ENCODE data around the gene SSR4. TPM values are rescaled to one million over a fixed set of nuclear protein-coding genes. Genes with fewer than 3 reads are reported as not detected.

SSR4 gene
- total and polyA plus RNA-seq, 2 donors (not counting 1 experiment from before 2014, with no cell fraction given), result 134 to 297 TPM

DNA sequence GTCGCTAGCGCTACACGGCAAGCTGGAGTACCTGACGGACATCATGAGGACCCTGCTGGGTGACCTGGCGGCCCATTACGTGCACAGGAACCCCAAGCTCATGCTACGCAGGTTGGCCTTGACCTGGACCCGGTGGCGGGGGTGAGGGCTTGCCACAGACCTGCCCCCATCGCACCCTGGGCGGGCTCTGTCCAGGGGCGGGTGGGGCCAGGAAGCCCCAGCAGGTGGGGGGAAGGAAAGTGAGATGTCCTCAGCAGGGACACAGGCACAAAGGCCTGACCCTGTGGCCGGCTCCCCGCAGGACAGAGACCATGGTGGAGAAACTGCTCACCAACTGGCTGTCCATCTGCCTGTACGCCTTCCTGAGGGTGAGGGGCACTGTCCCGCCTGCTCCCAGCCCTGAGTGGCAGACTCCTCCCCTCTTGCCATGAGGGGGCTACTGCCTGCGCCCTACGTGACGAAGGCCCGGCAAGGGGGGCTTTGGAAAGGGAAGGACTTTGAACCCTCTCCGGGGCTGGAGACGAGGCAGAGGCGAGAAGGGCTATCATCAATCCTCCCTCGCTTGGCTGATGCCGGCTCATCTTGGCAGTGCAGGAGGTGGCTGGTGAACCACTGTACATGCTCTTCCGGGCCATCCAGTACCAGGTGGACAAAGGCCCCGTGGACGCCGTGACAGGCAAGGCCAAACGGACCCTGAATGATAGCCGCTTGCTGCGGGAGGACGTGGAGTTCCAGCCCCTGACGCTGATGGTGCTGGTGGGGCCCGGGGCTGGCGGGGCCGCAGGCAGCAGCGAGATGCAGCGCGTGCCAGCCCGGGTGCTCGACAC lies 19.0 kb upstream of the SSR4 start:
- DNase-seq, result no peak
- CTCF ChIA-PET, result no interaction called here
- TF ChIP-seq CTCF (IDR thresholded peaks at IDR 0.05), result no peak
- no peak for TF ChIP-seq EZH2 (IDR thresholded peaks at IDR 0.05; ENCODE audit: borderline replicate concordance, insufficient read depth, low read depth, low read length, poor library complexity, severe bottlenecking)
- H3K27me3 Mint-ChIP-seq, result peaks cover 7% of the 10 kb centered on the region
- Histone ChIP-seq H3K9ac (ENCODE audit: low read length) (no peak overlapping the region), H3K79me2 (ENCODE audit: control insufficient read depth, insufficient read depth, low read length) (no peaks in the 10 kb centered on the region), H3K36me3 (replicated peaks in 1 of 2; ENCODE audit: control extremely low read depth in 1 of 2, control insufficient read depth in 1 of 2, extremely low read depth in 1 of 2, insufficient read depth in 2 of 2, low read length in 1 of 2) (no peaks in the 10 kb centered on the region), H3K4me2 (replicated peaks; ENCODE audit: low read depth, low read length, poor library complexity, severe bottlenecking) (no peak overlapping the region), H3K4me1 (ENCODE audit: control insufficient read depth in 2 of 2, insufficient read depth in 2 of 2, low read length in 2 of 2) (no peaks in the 10 kb centered on the region), H2AFZ (ENCODE audit: insufficient read depth, low read depth, low read length, poor library complexity, severe bottlenecking) (no peak overlapping the region), H4K20me1 (ENCODE audit: control insufficient read depth, insufficient read depth, low read length, poor library complexity, severe bottlenecking) (no peaks in the 10 kb centered on the region), H3K27me3 (replicated peaks in 1 of 4; ENCODE audit: control extremely low read depth in 1 of 4, control insufficient read depth in 3 of 4, insufficient read depth in 4 of 4, low read length in 3 of 4) (peaks cover 0 to 2% (median 0%) of the 10 kb centered on the region in 4 experiments), H3K4me3 (ENCODE audit: control extremely low read depth in 1 of 5, extremely low read depth in 1 of 5, insufficient read depth in 1 of 5, low read depth in 2 of 5, low read length in 4 of 5) (no peak overlapping the region), H3K27ac (ENCODE audit: low read length in 2 of 2) (no peak overlapping the region), H3K9me3 (ENCODE audit: control extremely low read depth in 1 of 3, control insufficient read depth in 2 of 3, insufficient read depth in 1 of 3, low read length in 2 of 3) (no peaks in the 10 kb centered on the region)
- H3K4me1 Mint-ChIP-seq, result peaks cover 4% of the 10 kb centered on the region
- no peak overlapping the region for H3K4me3 Mint-ChIP-seq
- intact Hi-C loops (cut with micrococcal nuclease), result no loop called here
- no peak overlapping the region for H3K27ac Mint-ChIP-seq
- no peak for ATAC-seq (ENCODE audit: low read depth)
- H3K9me3 Mint-ChIP-seq (ENCODE audit: insufficient read depth), result no peaks in the 10 kb centered on the region
- POLR2A ChIA-PET, result no interaction called here
- 96% methylated on average over 22 of the region's 42 CpGs for WGBS (ENCODE audit: insufficient coverage)

DNA sequence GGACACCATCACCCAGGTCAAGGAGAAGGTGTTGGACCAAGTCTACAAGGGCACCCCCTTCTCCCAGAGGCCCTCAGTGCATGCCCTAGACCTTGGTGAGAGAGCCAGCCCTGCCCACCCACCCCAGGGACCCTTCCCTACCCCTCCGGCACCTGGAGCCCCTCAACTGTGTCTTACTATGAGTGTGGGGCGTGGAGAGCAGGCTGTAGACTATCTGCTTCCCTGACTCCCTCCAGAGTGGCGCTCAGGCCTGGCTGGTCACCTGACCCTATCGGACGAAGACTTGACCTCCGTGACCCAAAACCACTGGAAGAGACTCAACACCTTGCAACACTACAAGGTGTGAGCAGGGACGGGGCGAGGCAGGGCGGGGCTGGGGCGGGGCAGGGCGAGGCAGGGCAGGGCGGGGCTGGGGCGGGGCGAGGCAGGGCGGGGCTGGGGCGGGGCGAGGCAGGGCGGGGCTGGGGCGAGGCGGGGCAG lies 18.3 kb upstream of the SSR4 start:
- WGBS (ENCODE audit: insufficient coverage), result 100% methylated on average over 1 of the region's 20 CpGs
- Histone ChIP-seq H3K36me3 (replicated peaks in 1 of 2; ENCODE audit: control extremely low read depth in 1 of 2, control insufficient read depth in 1 of 2, extremely low read depth in 1 of 2, insufficient read depth in 2 of 2, low read length in 1 of 2) (no peaks in the 10 kb centered on the region), H3K27ac (ENCODE audit: low read length in 2 of 2) (no peak overlapping the region), H3K79me2 (ENCODE audit: control insufficient read depth, insufficient read depth, low read length) (no peaks in the 10 kb centered on the region), H3K4me1 (ENCODE audit: control insufficient read depth in 2 of 2, insufficient read depth in 2 of 2, low read length in 2 of 2) (no peaks in the 10 kb centered on the region), H3K4me3 (ENCODE audit: control extremely low read depth in 1 of 5, extremely low read depth in 1 of 5, insufficient read depth in 1 of 5, low read depth in 2 of 5, low read length in 4 of 5) (no peak overlapping the region), H4K20me1 (ENCODE audit: control insufficient read depth, insufficient read depth, low read length, poor library complexity, severe bottlenecking) (no peaks in the 10 kb centered on the region), H3K27me3 (replicated peaks in 1 of 4; ENCODE audit: control extremely low read depth in 1 of 4, control insufficient read depth in 3 of 4, insufficient read depth in 4 of 4, low read length in 3 of 4) (peaks cover 0 to 2% (median 0%) of the 10 kb centered on the region in 4 experiments), H3K9me3 (ENCODE audit: control extremely low read depth in 1 of 3, control insufficient read depth in 2 of 3, insufficient read depth in 1 of 3, low read length in 2 of 3) (no peaks in the 10 kb centered on the region), H3K9ac (ENCODE audit: low read length) (no peak overlapping the region), H3K4me2 (replicated peaks; ENCODE audit: low read depth, low read length, poor library complexity, severe bottlenecking) (no peak overlapping the region), H2AFZ (ENCODE audit: insufficient read depth, low read depth, low read length, poor library complexity, severe bottlenecking) (no peak overlapping the region)
- Mint-ChIP-seq H3K27ac (no peak overlapping the region), H3K4me3 (no peak overlapping the region), H3K4me1 (peaks cover 4% of the 10 kb centered on the region), H3K27me3 (peaks cover 7% of the 10 kb centered on the region), H3K9me3 (ENCODE audit: insufficient read depth) (no peaks in the 10 kb centered on the region)
- intact Hi-C loops (cut with micrococcal nuclease), result no loop called here
- ATAC-seq (ENCODE audit: low read depth) (no peak), DNase-seq (no peak)
- POLR2A ChIA-PET, result no interaction called here
- no peak for TF ChIP-seq CTCF (IDR thresholded peaks at IDR 0.05)
- no peak for TF ChIP-seq EZH2 (IDR thresholded peaks at IDR 0.05; ENCODE audit: borderline replicate concordance, insufficient read depth, low read depth, low read length, poor library complexity, severe bottlenecking)
- CTCF ChIA-PET, result no interaction called here

All from B cell (primary cell).